Stimulated activated CD8-positive, alpha-beta memory T cell treated with anti-CD3 and anti-CD28 coated beads, Interleukin-7, amount 100 ng/mL, for 1 hour (primary cell): Measurements from ENCODE around the gene TMEM154.
"Not testable (repeated sequence)": the region's sequence is repeated elsewhere in the genome, so short reads cannot be mapped to it uniquely, and the experiment has no call there.

Experiments used
- DNase-seq, 2 donors: peaks; one replicate each; pipeline ENCODE4 v3.0.0-alpha.2; 2020; ENCODE audit warnings: low read depth in 2 of 2

The TMEM154 gene

DNA sequence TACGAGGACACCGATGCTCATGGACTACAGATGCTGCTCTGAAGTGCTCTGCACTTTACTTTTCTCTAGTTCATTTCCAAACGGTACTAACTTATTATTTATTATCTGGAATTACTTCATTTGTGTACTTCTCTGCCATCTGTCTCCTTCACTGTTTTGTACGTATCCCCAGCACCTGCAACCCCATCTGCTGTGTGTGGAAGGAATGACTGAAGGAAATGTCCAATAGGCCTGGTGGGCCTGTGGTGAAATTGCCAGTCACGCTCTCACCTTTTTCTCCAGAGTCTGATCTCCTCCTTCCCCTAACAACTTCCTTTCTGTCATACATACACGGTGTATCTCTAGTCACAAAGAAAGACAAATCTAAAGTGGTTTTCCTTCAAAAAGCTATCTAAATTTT lies 12.9 kb downstream of the TMEM154 start:
- DNase-seq: no peak

DNA sequence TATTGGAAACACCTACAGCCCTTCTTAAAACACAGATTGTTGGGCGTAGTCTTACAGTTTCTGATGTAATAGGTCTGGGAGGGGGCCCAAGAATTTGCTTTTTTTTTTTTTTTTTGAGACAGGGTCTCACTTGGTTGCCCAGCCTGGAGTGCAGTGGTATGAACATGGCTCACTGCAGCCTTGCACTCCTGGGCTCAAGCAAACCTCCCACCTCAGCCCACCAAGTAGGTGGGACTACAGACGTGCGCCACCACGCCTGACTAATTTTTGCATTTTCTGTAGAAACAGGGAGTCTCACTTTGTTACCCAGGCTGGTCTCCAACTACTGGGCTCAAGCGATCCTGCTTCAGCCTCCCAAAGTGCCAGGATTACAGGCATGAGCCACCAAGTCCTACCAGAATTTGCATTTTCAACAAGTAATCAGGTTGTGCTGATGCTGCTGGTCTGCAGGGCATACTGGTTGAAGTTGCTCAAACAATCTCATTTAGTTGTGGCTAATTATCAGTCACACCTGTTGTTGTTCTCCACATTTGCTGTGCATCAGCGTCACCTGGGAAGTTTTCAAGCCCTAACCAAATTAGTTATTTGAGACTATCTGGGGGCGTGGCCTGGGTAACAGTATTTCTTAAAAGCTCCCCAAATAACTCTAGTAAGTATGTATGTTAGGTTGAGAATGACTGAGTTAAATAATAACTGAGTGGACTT lies 14.0 kb downstream of the TMEM154 start:
- DNase-seq: no peak

DNA sequence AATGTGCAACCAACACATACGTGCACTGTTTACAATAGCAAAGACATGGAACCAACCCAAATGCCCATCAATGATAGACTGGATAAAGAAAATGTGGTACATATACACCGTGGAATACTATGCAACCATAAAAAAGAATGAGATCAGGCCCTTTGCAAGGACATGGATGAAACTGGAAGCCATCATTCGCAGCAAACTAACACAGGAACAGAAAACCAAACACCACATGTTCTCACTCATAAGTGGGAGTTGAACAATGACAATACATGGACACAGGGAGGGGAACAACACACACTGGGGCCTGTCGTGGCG lies 15.8 kb downstream of the TMEM154 start:
- DNase-seq: not testable (repeated sequence)

DNA sequence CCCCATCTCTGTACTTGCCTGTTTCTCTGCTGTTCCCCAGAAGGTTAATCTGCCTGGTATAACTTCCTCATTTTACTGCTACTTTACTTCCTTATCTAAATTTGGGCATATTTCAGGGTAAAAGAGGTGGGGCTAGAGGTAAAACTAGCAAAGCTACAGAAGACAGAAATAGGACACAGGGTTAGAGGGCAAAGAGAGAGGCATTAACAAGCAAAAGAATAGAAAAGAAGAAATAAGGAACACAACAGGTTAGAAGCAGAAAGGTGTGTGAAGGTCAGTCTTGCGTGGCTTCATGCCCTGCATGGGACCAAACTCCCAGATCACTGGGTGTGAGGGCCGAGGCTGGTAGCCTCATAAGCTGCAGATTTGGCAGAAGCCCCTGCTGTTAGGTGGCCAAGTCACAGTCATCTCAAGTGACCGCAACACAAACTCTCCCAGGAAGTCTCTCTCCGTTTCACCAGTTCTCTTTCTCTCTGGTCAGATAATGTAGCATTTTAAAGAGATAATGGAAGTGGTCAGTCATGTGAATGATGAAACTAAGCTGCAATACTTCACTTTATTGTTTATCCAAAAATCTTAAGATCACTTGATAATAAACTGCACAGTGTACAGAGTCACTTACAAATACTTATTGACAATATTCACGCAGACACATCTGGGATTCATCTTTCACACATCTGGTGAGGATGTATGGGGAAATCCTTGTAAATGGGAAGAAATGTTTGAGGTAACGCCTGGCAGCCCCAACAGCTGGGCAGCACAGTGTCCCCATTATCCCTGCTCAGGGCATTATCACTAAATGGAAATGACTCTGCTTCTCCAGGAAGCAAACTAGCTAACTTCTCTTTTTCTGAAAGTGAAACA lies 16.4 kb downstream of the TMEM154 start:
- DNase-seq: no peak

DNA sequence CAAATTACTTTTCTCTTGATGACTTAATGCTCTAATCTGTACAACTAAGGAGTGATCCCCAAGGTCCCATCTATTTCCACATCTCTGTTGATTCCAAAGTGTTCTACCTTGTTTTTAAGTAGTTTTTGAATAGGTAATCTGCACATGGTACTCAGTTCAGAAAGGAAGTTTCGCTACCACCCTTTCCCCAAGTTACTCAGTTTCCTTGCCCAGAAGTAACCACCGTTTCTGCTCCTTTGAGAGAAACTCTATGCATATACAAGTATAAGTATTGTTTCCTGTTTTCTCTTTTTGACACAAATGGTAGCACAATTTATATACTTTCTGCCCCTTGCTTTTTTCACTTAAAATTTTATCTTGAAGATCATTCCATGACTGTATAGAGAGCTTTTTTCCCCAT lies 18.1 kb downstream of the TMEM154 start:
- DNase-seq: no peak

DNA sequence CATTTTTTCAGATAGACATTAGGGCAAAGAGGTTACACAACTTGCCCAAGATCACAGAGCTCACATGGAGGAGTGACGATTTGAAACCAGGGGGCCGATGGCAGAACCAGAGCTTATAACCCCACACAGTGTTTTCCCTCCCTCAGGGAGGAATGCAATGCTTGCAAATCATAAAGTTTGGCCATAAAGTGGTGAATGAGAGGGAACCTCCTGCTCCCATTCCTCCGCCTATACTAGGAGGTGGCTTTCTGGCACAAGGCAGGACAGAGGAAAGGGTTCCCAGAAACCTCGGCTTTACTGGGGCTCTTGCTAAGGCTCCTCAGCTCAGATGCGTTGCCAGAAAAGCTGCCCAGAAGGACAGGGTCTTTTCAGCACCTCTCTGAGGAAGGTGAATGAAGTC lies 19.3 kb downstream of the TMEM154 start:
- no peak for DNase-seq

DNA sequence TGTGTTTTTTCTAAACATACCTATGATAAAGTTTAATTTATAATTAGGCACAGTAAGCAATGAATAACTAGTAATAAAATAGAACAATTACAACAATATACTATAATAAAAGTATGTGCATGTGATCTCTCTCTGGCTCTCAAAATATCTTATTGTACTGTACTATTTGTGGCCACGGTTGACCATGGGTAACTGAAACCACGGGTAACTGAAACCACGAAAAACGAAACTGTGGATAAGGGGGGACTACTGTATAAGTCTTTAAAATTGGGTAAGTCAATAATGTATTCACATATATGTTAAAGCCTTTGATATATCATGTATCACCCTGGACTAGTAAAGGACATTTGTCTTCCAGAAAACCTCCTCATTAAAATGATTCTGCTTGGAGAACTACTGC lies 20.0 kb downstream of the TMEM154 start:
- DNase-seq: no peak

DNA sequence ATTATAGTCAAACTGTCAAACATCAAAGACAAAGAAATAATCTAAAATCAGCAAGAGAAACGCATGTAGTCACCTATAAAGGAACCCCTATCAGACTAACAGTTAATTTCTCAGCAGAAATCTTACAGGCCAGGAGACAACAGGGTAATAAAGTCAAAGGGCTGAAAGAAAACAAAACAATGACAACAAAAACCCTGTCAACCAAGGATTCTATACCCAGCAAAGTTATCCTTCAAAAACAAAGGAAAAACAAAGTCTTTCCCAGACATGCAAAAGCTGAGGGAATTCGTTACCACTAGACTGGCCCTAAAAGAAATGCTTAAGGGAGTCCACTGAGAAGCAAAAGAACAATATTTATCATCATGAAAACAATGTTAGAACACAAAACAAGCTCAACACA lies 22.1 kb downstream of the TMEM154 start:
- no peak for DNase-seq

DNA sequence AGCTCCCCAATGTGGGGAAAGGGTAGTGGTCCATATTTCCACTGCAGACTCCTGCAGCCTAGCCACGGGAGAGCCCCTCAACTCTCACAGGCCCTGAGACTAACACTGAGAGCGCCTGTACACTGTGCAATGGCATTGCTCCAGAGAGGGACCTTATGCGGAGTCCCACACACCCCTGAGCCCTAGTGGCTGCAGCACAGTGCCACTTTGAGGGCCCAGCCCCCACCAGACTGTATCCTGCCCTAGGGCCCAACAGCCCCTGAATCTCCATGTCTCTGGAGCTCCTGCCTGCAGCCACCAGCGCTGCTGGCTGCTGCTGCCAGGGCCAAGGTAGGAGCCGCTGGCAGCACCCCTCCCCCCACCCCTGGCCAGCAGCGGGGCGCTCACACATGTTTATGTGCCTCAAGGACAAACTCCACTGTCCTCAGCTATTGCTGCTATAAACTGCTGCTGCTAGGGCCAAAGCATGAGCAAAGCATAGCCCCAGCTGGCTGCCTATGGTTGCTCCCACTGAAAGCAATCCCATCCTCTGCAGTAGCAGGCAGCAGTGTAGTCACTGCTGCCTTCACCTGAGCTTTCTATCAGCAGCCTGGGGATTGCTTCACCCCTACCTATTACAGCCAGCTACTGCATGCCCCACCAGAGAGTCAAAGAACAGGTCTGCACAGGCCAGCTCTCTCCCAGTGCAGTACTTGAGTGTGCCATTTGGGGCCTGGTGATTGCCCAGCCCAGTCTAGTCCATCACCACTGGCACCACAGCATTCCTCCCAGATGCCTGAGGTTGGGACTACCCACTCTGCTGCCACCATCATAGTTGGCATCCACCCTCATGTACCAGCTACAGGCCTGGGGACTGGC lies 24.3 kb downstream of the TMEM154 start:
- no peak for DNase-seq

DNA sequence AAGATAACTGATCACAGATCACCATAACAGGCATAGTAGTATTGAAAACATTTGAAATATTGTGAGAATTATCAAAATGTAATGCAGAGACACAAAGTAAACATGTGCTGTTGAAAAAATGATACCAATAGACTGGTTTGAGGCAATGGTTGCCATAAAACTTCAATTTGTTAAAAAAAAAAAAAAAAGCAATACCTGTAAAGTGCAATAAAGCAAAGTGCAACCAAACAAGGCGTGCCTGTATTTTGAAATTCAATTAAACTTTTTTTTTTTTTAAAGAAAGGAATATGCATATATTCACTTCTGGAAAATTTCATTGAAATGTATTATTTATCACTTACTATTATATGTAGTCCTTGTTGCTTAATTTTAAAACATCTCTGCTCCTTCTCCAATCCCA lies 27.7 kb downstream of the TMEM154 start:
- DNase-seq: no peak

DNA sequence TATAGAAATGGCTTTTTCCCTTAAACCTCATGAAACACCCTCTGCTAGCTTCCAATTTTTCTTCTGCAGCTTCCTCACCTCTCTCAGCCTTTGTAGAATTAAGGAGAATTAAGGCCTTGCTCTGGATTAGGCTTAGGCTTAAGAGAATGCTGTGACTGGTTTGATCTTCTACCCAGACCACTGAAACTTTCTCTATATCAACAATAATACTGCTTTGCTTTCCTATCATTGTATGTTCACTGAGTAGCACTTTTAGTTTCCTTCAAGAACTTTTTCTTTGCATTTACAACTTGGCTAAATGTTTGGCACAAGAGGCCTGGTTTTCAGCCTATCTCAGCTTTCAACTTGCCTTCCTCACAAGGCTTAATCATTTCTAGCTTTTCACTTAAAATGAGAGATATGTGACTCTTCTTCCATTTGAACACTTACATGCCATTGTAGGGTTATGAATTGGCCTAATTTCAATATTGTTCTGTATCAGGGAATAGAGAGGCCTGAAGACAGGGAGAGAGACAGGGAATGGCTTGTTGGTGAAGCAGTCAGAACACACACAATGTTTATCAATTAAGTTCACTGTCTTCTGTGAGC lies 28.2 kb downstream of the TMEM154 start:
- no peak for DNase-seq

DNA sequence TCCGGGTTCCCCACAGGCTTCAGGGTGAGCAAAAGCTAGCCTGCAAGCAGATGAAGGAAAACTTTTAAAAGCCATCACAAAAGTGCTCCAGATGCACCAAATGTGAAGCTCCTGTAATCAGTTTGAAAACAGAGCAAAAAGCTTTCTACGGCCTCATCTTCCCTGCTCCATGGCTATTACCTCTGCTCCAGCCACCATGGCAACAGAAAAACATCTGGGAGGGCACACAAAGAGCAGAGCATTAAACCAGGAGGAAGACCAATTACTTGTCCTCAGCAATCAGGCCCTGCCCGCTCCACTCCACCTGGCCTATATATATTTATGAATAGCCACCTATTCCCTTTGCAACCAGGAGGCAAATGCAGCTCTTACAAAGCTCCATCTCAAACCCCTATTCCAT lies 33.6 kb downstream of the TMEM154 start:
- DNase-seq: no peak

DNA sequence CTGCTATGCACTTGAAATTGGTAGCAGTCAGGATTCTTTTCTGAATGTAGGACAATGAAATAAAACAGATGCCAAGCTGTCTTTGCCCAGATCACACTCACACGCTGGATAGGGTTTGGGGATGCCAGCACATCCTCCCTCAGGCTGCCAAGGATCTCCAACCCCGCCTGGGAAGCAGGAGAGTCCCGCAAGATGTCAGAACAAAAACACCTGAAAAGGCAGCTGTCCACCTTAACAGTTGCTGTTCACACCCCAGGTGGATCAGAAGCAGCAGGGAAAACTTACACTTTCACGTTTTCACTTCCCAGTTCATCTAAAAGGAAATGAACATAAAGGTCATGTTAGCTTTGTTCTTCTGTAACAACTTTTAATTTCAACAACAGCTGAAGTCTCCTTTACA lies 35.7 kb downstream of the TMEM154 start:
- DNase-seq: no peak

DNA sequence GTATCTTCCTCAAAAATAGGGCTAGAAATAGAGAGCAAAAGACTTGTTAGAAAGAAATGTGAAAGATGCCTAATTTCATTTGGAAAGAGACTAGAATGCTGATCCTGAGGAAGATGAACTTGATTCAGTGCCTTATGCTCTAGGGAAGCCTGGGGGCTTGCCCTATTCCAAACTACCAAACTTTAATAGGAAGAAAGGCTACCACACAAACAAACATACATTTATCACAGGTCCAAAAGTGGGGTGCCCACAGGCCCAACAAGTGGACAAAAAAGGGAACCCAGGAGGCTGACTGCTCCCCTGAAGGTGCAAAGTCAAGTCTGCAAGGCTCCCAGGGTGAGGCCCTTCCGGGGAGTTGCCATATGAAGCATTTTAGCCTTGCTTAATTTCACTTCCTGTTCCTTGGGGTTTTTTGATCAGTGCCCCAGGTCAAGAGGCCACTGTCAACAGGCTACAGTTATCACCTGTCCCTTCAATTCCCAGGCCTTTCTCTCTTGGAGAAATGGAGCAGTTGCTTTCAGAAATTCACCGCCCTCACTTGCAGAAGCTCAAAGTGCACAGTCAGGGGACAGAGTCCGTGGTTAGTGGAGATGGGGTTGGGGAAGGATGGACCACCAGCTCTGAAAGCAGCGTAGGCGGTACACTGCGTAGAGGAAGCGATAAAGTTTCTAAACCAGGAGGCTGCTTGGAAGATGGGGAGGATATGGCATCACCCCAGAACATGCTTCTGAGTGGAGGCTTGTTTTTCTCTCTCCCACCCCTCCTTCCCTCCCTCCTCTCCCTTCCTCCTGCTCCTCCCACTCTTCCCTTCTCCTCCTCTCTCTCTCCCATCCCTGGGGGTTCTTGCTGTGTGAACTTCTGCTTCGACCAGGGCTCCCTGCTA lies 36.4 kb downstream of the TMEM154 start:
- DNase-seq: no peak

DNA sequence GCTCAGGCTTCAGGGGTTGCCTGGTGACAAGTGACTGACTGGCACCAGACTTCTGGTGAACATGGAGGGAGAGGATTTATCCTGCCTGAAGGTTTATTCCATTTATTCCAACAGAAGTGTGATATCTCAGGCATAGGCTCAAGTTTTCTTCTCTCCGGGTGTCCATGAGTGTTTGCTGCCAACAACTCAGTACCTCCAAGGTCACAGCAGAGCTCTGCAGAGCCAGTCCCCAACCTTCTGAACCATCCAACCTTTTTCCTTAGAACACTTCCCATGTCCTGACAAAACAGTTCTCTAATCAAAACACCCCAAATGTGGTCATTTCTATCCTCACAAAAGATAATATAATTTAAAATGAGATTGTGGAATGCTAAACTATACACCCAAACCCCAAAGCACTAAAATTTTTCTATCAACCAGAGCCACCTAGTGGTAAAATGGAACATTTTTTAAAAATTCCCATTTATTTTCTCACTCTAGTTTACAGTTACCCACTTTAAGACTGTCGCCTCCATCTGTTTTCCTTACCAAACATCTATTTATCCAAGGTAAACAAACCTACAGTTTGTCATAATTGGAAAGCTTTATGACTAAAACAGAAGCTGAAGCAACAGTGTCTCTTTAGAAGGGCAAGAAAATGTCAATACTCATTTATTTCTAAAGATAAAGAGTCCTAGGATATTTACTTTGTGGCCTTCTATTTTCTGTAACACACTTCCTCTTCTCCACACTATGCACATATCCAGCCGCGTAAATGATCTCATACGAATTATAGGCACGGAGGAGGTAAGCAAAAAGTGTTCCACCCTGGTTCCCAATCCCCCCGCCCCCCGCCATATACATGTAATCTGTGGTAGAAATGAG lies 39.5 kb downstream of the TMEM154 start:
- DNase-seq: no peak

DNA sequence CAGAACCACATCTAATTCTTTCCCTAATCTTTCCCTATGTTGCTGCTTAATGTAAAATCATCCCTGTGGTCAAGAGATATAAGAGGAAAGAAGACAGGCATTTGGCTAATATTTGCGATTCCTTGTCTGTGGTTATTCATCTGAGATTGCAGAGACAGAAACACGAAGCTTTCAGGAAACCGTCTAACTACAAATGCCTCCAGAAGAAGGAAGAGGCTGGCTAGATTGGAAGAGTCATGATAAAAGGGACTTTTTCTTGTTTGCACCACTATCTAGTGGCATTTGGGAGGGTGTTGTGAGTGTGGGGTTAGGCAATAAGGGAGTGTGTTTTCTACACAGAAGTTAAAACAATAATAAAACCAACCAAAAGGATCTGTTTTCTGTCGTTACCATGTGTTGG lies 43.9 kb downstream of the TMEM154 start:
- DNase-seq: no peak

DNA sequence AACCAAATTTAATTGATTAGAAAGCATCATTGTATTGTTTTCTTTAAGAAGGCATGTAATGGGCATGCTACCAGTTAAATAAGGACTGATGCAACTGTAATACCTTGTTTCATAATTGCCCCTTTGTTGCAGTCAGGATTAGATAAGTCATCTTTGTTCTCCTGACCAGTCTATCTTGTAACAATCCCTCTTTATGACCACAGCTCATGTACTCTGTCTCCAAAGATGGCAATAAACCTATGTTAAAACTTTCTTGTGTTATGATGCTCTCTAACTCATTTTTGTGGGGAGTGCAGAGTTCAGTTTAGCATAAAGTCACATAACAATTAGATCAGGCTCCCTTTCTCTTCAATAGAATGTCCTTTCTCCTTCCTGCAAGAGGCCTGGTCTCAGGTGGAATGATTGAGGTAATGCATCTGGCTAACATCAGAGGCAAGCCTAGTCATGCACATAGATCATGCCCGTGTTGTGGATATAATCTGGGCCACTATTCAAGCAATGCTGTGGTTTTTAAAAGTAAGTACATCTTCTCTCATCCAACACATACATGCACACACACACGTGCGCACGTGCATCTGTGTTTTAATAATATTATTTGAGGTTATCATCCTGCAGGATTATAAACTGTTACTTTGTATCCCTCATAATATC lies 45.6 kb downstream of the TMEM154 start:
- no peak for DNase-seq

DNA sequence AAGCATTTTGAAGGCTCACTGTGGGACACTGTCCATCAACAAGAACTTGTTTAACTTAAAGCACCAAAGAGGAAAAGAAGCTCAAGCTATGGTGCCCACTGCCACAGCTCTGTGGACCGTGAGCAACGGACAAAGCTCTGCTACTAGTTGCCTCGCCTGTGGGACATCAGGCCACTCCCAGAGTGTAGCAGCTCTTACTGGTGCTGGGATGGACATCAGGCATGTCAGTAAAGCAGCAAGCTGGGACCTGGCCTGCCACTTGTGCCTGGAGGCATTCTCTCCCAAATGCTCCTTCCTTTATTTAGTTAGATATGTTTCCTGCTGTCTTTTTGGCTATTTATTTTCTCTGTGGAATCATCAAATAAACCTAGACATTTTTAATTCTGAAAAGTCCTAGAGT lies 46.7 kb downstream of the TMEM154 start:
- DNase-seq: no peak

DNA sequence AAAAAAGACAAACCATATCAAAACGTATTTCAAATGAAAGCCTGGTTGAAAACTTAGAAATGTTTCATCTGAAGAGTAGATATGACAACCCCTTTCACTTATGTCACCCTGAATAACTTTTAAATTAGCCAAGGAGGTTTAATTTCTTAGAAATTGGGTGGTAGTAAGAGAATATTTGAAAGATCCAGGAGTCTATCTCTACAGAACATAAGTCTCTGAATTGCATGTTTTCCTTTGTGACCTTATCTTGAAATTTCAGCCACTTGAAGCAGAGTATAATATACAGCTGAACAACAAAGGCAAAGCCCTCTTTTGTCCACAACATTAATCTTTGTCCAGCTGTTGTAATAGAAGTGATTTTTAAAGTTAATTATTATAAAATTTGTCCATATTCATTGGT lies 49.5 kb downstream of the TMEM154 start:
- DNase-seq: no peak

DNA sequence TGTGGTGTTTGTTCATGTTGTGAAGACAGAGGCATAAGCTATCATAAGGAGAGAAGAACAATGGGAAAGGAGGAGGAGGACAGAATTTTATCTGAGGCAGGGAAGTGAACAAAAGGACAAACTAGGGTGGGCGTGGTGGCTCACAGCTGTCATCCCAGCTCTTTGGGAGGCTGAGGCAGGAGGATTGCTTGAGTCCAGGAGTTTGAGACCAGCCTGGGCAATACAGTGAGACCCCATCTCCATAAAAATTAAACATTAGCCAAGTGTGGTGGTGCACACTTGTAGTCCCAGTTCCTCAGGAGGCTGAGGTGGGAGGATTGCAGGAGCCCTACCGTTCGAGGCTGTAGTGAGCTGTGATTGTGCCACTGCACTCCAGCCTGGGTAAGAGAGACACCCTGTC lies 49.9 kb downstream of the TMEM154 start:
- DNase-seq: no peak
